ENCODE measurements around the gene RPUSD1.

RPUSD1 gene

DNA sequence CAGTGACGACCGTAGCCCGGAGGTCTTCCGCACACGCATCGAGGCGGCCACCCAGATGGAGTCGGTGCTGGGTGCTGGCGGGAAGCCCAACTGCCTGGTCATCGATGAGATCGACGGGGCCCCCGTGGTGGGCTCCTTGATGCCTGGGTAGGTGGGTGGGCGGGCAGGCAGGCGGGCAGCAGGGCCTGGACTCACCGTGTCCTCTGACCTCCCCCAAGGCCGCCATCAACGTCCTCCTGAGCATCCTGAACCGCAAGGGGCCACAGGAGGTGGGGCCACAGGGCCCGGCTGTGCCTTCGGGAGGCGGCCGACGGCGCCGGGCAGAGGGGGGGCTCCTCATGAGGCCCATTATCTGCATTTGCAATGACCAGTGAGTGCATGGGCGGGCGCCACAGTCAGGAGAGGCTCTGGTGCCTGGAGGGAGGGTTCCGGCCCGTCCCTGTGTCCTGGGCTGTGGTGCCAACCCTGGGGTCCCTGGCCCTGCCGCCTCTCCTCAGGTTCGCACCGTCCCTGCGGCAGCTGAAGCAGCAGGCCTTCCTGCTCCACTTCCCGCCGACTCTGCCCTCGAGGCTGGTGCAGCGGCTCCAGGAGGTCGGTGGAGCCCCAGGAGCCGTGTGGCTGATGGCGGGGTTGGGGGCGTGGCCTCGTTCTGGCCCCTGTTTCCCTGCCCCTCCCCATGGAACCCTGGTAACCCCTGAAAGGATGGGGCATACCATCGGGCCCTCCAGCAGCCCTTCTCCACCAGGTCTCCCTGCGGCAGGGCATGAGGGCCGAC is 4.2 kb upstream of the RPUSD1 start:
- no peak overlapping the region for H3K27ac ChIP-seq (ENCODE audit: low read depth, low read length, poor library complexity, severe bottlenecking)
- H3F3A ChIP-seq (ENCODE audit: insufficient read depth, low read length) = no peaks in the 10 kb centered on the region
- no peaks in the 10 kb centered on the region for H3K79me2 ChIP-seq (ENCODE audit: insufficient read depth, low read length)
- H3K9ac ChIP-seq (ENCODE audit: low read length) = no peak overlapping the region
- no peaks in the 10 kb centered on the region for H3K9me2 ChIP-seq (ENCODE audit: low read depth, low read length)
- peaks cover 15% of the 10 kb centered on the region for H3K4me1 ChIP-seq (ENCODE audit: insufficient read depth, low read length, severe bottlenecking)
- H2AFZ ChIP-seq (ENCODE audit: low read length) = no peak overlapping the region
- TF ChIP-seq, protein P1, sequence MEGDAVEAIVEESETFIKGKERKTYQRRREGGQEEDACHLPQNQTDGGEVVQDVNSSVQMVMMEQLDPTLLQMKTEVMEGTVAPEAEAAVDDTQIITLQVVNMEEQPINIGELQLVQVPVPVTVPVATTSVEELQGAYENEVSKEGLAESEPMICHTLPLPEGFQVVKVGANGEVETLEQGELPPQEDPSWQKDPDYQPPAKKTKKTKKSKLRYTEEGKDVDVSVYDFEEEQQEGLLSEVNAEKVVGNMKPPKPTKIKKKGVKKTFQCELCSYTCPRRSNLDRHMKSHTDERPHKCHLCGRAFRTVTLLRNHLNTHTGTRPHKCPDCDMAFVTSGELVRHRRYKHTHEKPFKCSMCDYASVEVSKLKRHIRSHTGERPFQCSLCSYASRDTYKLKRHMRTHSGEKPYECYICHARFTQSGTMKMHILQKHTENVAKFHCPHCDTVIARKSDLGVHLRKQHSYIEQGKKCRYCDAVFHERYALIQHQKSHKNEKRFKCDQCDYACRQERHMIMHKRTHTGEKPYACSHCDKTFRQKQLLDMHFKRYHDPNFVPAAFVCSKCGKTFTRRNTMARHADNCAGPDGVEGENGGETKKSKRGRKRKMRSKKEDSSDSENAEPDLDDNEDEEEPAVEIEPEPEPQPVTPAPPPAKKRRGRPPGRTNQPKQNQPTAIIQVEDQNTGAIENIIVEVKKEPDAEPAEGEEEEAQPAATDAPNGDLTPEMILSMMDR (IDR thresholded peaks at IDR 0.05; ENCODE audit: low read length) = no peak
- TF ChIP-seq EZH2 (IDR thresholded peaks at IDR 0.05; ENCODE audit: borderline replicate concordance, low read length) = no peak
- peaks cover 45% of the 10 kb centered on the region for H3K36me3 ChIP-seq (ENCODE audit: insufficient read depth, low read length)
- no peaks in the 10 kb centered on the region for H4K20me1 ChIP-seq (ENCODE audit: insufficient read depth, low read length)
- no peak overlapping the region for H3K4me2 ChIP-seq (ENCODE audit: low read length)
- H3K27me3 ChIP-seq (ENCODE audit: insufficient read depth, low read length) = no peaks in the 10 kb centered on the region
- no peak overlapping the region for H3K4me3 ChIP-seq (ENCODE audit: low read depth, low read length, poor library complexity, severe bottlenecking)
- H3K9me3 ChIP-seq (ENCODE audit: low read length) = no peaks in the 10 kb centered on the region

- peaks cover 23% of the 10 kb centered on the region for H3K4me1 ChIP-seq (ENCODE audit: insufficient read depth, low read length, severe bottlenecking)
- no peak overlapping the region for H3K4me3 ChIP-seq (ENCODE audit: low read depth, low read length, poor library complexity, severe bottlenecking)
- no peak overlapping the region for H3K27ac ChIP-seq (ENCODE audit: low read depth, low read length, poor library complexity, severe bottlenecking)
- TF ChIP-seq, protein P1 (IDR thresholded peaks at IDR 0.05; ENCODE audit: low read length) = no peak
- no peak for TF ChIP-seq EZH2 (IDR thresholded peaks at IDR 0.05; ENCODE audit: borderline replicate concordance, low read length)
- peaks cover 42% of the 10 kb centered on the region for H3K36me3 ChIP-seq (ENCODE audit: insufficient read depth, low read length)
- H3K9me3 ChIP-seq (ENCODE audit: low read length) = no peaks in the 10 kb centered on the region
- no peak overlapping the region for H2AFZ ChIP-seq (ENCODE audit: low read length)
- no peaks in the 10 kb centered on the region for H3K27me3 ChIP-seq (ENCODE audit: insufficient read depth, low read length)
- no peak overlapping the region for H3K4me2 ChIP-seq (ENCODE audit: low read length)
- no peak overlapping the region for H3K9ac ChIP-seq (ENCODE audit: low read length)
- H3K79me2 ChIP-seq (ENCODE audit: insufficient read depth, low read length) = no peaks in the 10 kb centered on the region
- no peaks in the 10 kb centered on the region for H3F3A ChIP-seq (ENCODE audit: insufficient read depth, low read length)
- no peaks in the 10 kb centered on the region for H3K9me2 ChIP-seq (ENCODE audit: low read depth, low read length)
- no peaks in the 10 kb centered on the region for H4K20me1 ChIP-seq (ENCODE audit: insufficient read depth, low read length)
Observed at GRCh38 chr16:791131-791530, 3.0 kb upstream of the RPUSD1 start.

DNA sequence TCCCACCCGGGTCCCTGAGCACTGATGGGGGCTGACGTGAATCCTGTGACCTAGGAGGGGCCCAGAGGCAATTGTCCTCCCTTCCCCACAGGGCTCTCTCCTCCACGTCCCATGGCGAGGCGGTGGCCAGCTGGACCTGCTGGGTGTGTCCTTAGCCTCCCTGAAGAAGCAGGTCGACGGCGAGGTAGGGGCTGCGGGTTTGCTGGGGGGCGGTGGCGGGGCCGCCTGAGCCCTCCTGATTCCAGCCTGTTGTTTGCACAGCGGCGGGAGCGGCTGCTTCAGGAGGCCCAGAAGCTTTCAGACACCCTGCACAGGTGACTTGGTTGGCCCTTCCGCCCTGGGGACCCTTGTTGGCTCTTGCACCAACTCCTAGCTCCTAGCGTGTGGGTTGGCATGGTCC is 1.9 kb upstream of the RPUSD1 start:
- Histone ChIP-seq H3K4me1 (ENCODE audit: insufficient read depth, low read length, severe bottlenecking) (peaks cover 23% of the 10 kb centered on the region), H3K79me2 (ENCODE audit: insufficient read depth, low read length) (no peaks in the 10 kb centered on the region), H3K9me3 (ENCODE audit: low read length) (no peaks in the 10 kb centered on the region), H3K4me2 (ENCODE audit: low read length) (peak overlapping the region; percentile 79; the same call in 1 of the 2 replicates), H3K9me2 (ENCODE audit: low read depth, low read length) (no peaks in the 10 kb centered on the region), H3K4me3 (ENCODE audit: low read depth, low read length, poor library complexity, severe bottlenecking) (peak overlapping the region; percentile 92), H3F3A (ENCODE audit: insufficient read depth, low read length) (no peaks in the 10 kb centered on the region), H3K27me3 (ENCODE audit: insufficient read depth, low read length) (no peaks in the 10 kb centered on the region), H4K20me1 (ENCODE audit: insufficient read depth, low read length) (no peaks in the 10 kb centered on the region), H3K27ac (ENCODE audit: low read depth, low read length, poor library complexity, severe bottlenecking) (no peak overlapping the region), H3K36me3 (ENCODE audit: insufficient read depth, low read length) (peaks cover 47% of the 10 kb centered on the region), H3K9ac (ENCODE audit: low read length) (peak overlapping the region; percentile 89; the same call in 1 of the 2 replicates), H2AFZ (ENCODE audit: low read length) (no peak overlapping the region)
- TF ChIP-seq, protein P1 (IDR thresholded peaks at IDR 0.05; ENCODE audit: low read length) = no peak
- TF ChIP-seq EZH2 (IDR thresholded peaks at IDR 0.05; ENCODE audit: borderline replicate concordance, low read length) = no peak

Data from OCI-LY1 (cell line).